ENCODE data around the gene CHRNA7. TPM values are rescaled to one million over a fixed set of nuclear protein-coding genes. Genes with fewer than 3 reads are reported as not detected.

The CHRNA7 gene
- total RNA-seq, 2 donors from 2014 or later, result 1.1 TPM; not detected in 1

- Histone ChIP-seq H3K4me3 (no peak overlapping the region), H3K27me3 (no peaks in the 10 kb centered on the region), H3K4me1 (no peaks in the 10 kb centered on the region), H3K27ac (no peak overlapping the region), H3K36me3 (no peaks in the 10 kb centered on the region), H3K9me3 (no peaks in the 10 kb centered on the region)
- no peak for DNase-seq (ENCODE audit: low spot score)
- TF ChIP-seq CTCF (IDR thresholded peaks at IDR 0.05), result no peak
Measured at GRCh38 chr15:32117122-32117521, 86.8 kb downstream of the CHRNA7 start.

- DNase-seq (ENCODE audit: low spot score), result no peak
- no peaks in the 10 kb centered on the region for H3K9me3 ChIP-seq
- no peaks in the 10 kb centered on the region for H3K27me3 ChIP-seq
- no peak for TF ChIP-seq CTCF (IDR thresholded peaks at IDR 0.05)
- no peak overlapping the region for H3K27ac ChIP-seq
- H3K36me3 ChIP-seq, result no peaks in the 10 kb centered on the region
- H3K4me1 ChIP-seq, result no peaks in the 10 kb centered on the region
- no peak overlapping the region for H3K4me3 ChIP-seq
Measured at GRCh38 chr15:32119286-32119685, 89.0 kb downstream of the CHRNA7 start.

GRCh38 chr15:32119694-32120330 lies 89.5 kb downstream of the CHRNA7 start:
- Histone ChIP-seq H3K4me1 (no peaks in the 10 kb centered on the region), H3K27me3 (no peaks in the 10 kb centered on the region), H3K9me3 (no peaks in the 10 kb centered on the region), H3K36me3 (no peaks in the 10 kb centered on the region), H3K27ac (no peak overlapping the region), H3K4me3 (no peak overlapping the region)
- no peak for DNase-seq (ENCODE audit: low spot score)
- no peak for TF ChIP-seq CTCF (IDR thresholded peaks at IDR 0.05)

GRCh38 chr15:32120577-32121383 lies 90.5 kb downstream of the CHRNA7 start:
- no peak for DNase-seq (ENCODE audit: low spot score)
- no peaks in the 10 kb centered on the region for H3K36me3 ChIP-seq
- TF ChIP-seq CTCF (IDR thresholded peaks at IDR 0.05), result no peak
- H3K4me1 ChIP-seq, result no peaks in the 10 kb centered on the region
- no peak overlapping the region for H3K27ac ChIP-seq
- H3K9me3 ChIP-seq, result no peaks in the 10 kb centered on the region
- no peaks in the 10 kb centered on the region for H3K27me3 ChIP-seq
- H3K4me3 ChIP-seq, result no peak overlapping the region

- no peaks in the 10 kb centered on the region for H3K27me3 ChIP-seq
- H3K9me3 ChIP-seq, result no peaks in the 10 kb centered on the region
- H3K36me3 ChIP-seq, result no peaks in the 10 kb centered on the region
- H3K27ac ChIP-seq, result no peak overlapping the region
- no peaks in the 10 kb centered on the region for H3K4me1 ChIP-seq
- DNase-seq (ENCODE audit: low spot score), result no peak
- H3K4me3 ChIP-seq, result no peak overlapping the region
- no peak for TF ChIP-seq CTCF (IDR thresholded peaks at IDR 0.05)
Measured at GRCh38 chr15:32121384-32121695, 91.0 kb downstream of the CHRNA7 start.
